ENCODE data around the gene ACAN.

Gene ACAN

GRCh38 chr15:88849376-88850072 lies 46.3 kb downstream of the ACAN start:
- H3K9ac ChIP-seq (ENCODE audit: low read depth in 1 of 2, low read length in 2 of 2) = no peak overlapping the region
- H3K4me3 ChIP-seq (ENCODE audit: low read length in 2 of 2) = no peak overlapping the region
- H3K4me1 ChIP-seq (ENCODE audit: control insufficient read depth in 2 of 2, insufficient read depth in 2 of 2, low read length in 2 of 2) = no peaks in the 10 kb centered on the region
- no peaks in the 10 kb centered on the region for H3K9me3 ChIP-seq (ENCODE audit: control insufficient read depth in 2 of 2, low read length in 2 of 2)
- no peak overlapping the region for H3K27ac ChIP-seq (ENCODE audit: low read depth in 2 of 2, low read length in 2 of 2)
- H3K36me3 ChIP-seq (ENCODE audit: control insufficient read depth in 2 of 2, insufficient read depth in 2 of 2, low read length in 2 of 2) = no peaks in the 10 kb centered on the region
- no peaks in the 10 kb centered on the region for H3K27me3 ChIP-seq (ENCODE audit: control insufficient read depth in 2 of 2, insufficient read depth in 2 of 2, low read length in 2 of 2)

- H3K4me1 ChIP-seq (ENCODE audit: control insufficient read depth in 2 of 2, insufficient read depth in 2 of 2, low read length in 2 of 2) = no peaks in the 10 kb centered on the region
- H3K36me3 ChIP-seq (ENCODE audit: control insufficient read depth in 2 of 2, insufficient read depth in 2 of 2, low read length in 2 of 2) = no peaks in the 10 kb centered on the region
- H3K4me3 ChIP-seq (ENCODE audit: low read length in 2 of 2) = no peak overlapping the region
- H3K9me3 ChIP-seq (ENCODE audit: control insufficient read depth in 2 of 2, low read length in 2 of 2) = no peaks in the 10 kb centered on the region
- no peaks in the 10 kb centered on the region for H3K27me3 ChIP-seq (ENCODE audit: control insufficient read depth in 2 of 2, insufficient read depth in 2 of 2, low read length in 2 of 2)
- H3K27ac ChIP-seq (ENCODE audit: low read depth in 2 of 2, low read length in 2 of 2) = no peak overlapping the region
- H3K9ac ChIP-seq (ENCODE audit: low read depth in 1 of 2, low read length in 2 of 2) = no peak overlapping the region
Observed at GRCh38 chr15:88852476-88852875, 49.2 kb downstream of the ACAN start.

GRCh38 chr15:88858934-88859333 lies 55.7 kb downstream of the ACAN start:
- H3K4me1 ChIP-seq (ENCODE audit: control insufficient read depth in 2 of 2, insufficient read depth in 2 of 2, low read length in 2 of 2) = no peaks in the 10 kb centered on the region
- H3K27ac ChIP-seq (ENCODE audit: low read depth in 2 of 2, low read length in 2 of 2) = no peak overlapping the region
- no peaks in the 10 kb centered on the region for H3K27me3 ChIP-seq (ENCODE audit: control insufficient read depth in 2 of 2, insufficient read depth in 2 of 2, low read length in 2 of 2)
- H3K4me3 ChIP-seq (ENCODE audit: low read length in 2 of 2) = no peak overlapping the region
- no peaks in the 10 kb centered on the region for H3K36me3 ChIP-seq (ENCODE audit: control insufficient read depth in 2 of 2, insufficient read depth in 2 of 2, low read length in 2 of 2)
- no peaks in the 10 kb centered on the region for H3K9me3 ChIP-seq (ENCODE audit: control insufficient read depth in 2 of 2, low read length in 2 of 2)
- H3K9ac ChIP-seq (ENCODE audit: low read depth in 1 of 2, low read length in 2 of 2) = no peak overlapping the region

DNA sequence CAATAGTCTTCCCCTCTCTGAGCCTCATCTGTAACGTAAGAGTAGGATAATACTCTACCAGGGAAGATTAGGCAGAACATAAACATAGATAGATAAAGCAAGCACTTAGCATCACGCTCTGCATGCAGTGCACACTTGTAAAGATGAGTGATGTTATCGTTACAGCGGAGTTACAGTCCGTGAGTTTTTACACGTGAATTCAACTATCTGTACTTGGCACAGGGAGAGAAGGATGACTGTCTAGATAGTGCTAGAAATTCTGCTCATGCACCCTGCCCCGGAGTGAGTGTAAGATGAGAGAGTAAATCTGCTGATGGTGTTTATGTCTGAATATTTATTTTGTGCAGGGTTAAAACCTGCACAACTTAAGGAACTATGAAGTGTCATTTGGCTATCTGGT lies 56.3 kb downstream of the ACAN start:
- no peaks in the 10 kb centered on the region for H3K4me1 ChIP-seq (ENCODE audit: control insufficient read depth in 2 of 2, insufficient read depth in 2 of 2, low read length in 2 of 2)
- no peak overlapping the region for H3K9ac ChIP-seq (ENCODE audit: low read depth in 1 of 2, low read length in 2 of 2)
- no peak overlapping the region for H3K4me3 ChIP-seq (ENCODE audit: low read length in 2 of 2)
- H3K36me3 ChIP-seq (ENCODE audit: control insufficient read depth in 2 of 2, insufficient read depth in 2 of 2, low read length in 2 of 2) = no peaks in the 10 kb centered on the region
- H3K27me3 ChIP-seq (ENCODE audit: control insufficient read depth in 2 of 2, insufficient read depth in 2 of 2, low read length in 2 of 2) = no peaks in the 10 kb centered on the region
- no peak overlapping the region for H3K27ac ChIP-seq (ENCODE audit: low read depth in 2 of 2, low read length in 2 of 2)
- no peaks in the 10 kb centered on the region for H3K9me3 ChIP-seq (ENCODE audit: control insufficient read depth in 2 of 2, low read length in 2 of 2)

GRCh38 chr15:88860212-88860611 lies 57.0 kb downstream of the ACAN start:
- Histone ChIP-seq H3K27me3 (ENCODE audit: control insufficient read depth in 2 of 2, insufficient read depth in 2 of 2, low read length in 2 of 2) (no peaks in the 10 kb centered on the region), H3K9ac (ENCODE audit: low read depth in 1 of 2, low read length in 2 of 2) (no peak overlapping the region), H3K4me1 (ENCODE audit: control insufficient read depth in 2 of 2, insufficient read depth in 2 of 2, low read length in 2 of 2) (no peaks in the 10 kb centered on the region), H3K4me3 (ENCODE audit: low read length in 2 of 2) (no peak overlapping the region), H3K36me3 (ENCODE audit: control insufficient read depth in 2 of 2, insufficient read depth in 2 of 2, low read length in 2 of 2) (no peaks in the 10 kb centered on the region), H3K27ac (ENCODE audit: low read depth in 2 of 2, low read length in 2 of 2) (no peak overlapping the region), H3K9me3 (ENCODE audit: control insufficient read depth in 2 of 2, low read length in 2 of 2) (no peaks in the 10 kb centered on the region)

DNA sequence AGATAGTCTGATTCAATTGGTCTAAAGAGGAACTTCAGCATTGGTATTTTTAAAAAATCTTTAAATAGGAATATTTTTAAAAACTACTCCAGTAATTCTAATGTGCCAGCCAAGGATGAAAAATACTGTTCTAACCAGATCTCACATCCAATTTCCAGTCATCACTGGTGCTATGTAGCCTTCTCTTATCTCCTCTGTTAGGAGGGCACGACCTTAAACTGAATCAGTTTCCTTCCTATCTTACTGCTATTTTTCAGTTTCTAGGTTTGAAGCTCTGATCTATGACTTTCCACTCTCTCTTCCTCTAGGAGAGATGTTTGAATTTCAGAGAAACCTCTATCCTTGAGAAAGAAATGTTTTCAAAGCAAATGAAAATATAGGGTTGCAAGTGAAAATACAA lies 60.2 kb downstream of the ACAN start:
- H3K27ac ChIP-seq (ENCODE audit: low read depth in 2 of 2, low read length in 2 of 2) = no peak overlapping the region
- H3K36me3 ChIP-seq (ENCODE audit: control insufficient read depth in 2 of 2, insufficient read depth in 2 of 2, low read length in 2 of 2) = no peaks in the 10 kb centered on the region
- H3K4me1 ChIP-seq (ENCODE audit: control insufficient read depth in 2 of 2, insufficient read depth in 2 of 2, low read length in 2 of 2) = no peaks in the 10 kb centered on the region
- no peak overlapping the region for H3K9ac ChIP-seq (ENCODE audit: low read depth in 1 of 2, low read length in 2 of 2)
- H3K27me3 ChIP-seq (ENCODE audit: control insufficient read depth in 2 of 2, insufficient read depth in 2 of 2, low read length in 2 of 2) = no peaks in the 10 kb centered on the region
- H3K9me3 ChIP-seq (ENCODE audit: control insufficient read depth in 2 of 2, low read length in 2 of 2) = no peaks in the 10 kb centered on the region
- H3K4me3 ChIP-seq (ENCODE audit: low read length in 2 of 2) = no peak overlapping the region

DNA sequence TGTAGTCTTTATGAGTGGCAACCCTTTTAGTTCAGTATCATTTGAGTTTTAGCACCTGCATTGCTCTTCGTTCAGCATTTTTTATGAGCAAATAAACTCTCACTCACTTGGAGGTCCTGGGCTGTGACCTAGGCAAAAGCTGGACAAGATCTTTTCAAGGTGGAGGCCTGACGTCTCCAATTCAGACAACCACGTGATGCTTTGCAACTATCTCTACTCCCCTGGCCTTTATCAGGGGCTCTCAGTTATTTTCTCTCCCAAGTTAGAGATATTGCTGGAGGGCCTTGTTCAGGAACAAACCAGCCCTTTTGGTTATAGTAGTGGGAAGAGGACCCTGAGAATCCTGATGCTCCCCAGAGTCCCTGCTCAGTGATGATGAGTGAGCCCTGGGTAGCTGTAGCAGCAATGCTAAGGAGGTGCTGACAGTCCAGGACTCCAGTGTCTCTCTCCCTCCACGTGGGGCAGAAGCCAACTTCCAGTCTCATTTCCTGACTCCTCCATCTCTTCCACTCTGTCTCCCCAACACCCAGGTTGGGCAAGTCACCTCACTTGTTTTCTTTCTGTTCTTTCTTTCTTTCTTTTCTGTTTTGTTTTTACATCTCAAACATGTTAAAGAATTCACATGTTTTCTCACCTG lies 61.7 kb downstream of the ACAN start:
- H3K4me1 ChIP-seq (ENCODE audit: control insufficient read depth in 2 of 2, insufficient read depth in 2 of 2, low read length in 2 of 2) = no peaks in the 10 kb centered on the region
- H3K4me3 ChIP-seq (ENCODE audit: low read length in 2 of 2) = no peak overlapping the region
- no peaks in the 10 kb centered on the region for H3K9me3 ChIP-seq (ENCODE audit: control insufficient read depth in 2 of 2, low read length in 2 of 2)
- no peak overlapping the region for H3K27ac ChIP-seq (ENCODE audit: low read depth in 2 of 2, low read length in 2 of 2)
- no peaks in the 10 kb centered on the region for H3K27me3 ChIP-seq (ENCODE audit: control insufficient read depth in 2 of 2, insufficient read depth in 2 of 2, low read length in 2 of 2)
- no peaks in the 10 kb centered on the region for H3K36me3 ChIP-seq (ENCODE audit: control insufficient read depth in 2 of 2, insufficient read depth in 2 of 2, low read length in 2 of 2)
- no peak overlapping the region for H3K9ac ChIP-seq (ENCODE audit: low read depth in 1 of 2, low read length in 2 of 2)

GRCh38 chr15:88865498-88866099 lies 62.4 kb downstream of the ACAN start:
- Histone ChIP-seq H3K4me3 (ENCODE audit: low read length in 2 of 2) (no peak overlapping the region), H3K9ac (ENCODE audit: low read depth in 1 of 2, low read length in 2 of 2) (no peak overlapping the region), H3K27me3 (ENCODE audit: control insufficient read depth in 2 of 2, insufficient read depth in 2 of 2, low read length in 2 of 2) (no peaks in the 10 kb centered on the region), H3K4me1 (ENCODE audit: control insufficient read depth in 2 of 2, insufficient read depth in 2 of 2, low read length in 2 of 2) (no peaks in the 10 kb centered on the region), H3K36me3 (ENCODE audit: control insufficient read depth in 2 of 2, insufficient read depth in 2 of 2, low read length in 2 of 2) (no peaks in the 10 kb centered on the region), H3K27ac (ENCODE audit: low read depth in 2 of 2, low read length in 2 of 2) (no peak overlapping the region), H3K9me3 (ENCODE audit: control insufficient read depth in 2 of 2, low read length in 2 of 2) (no peaks in the 10 kb centered on the region)

GRCh38 chr15:88866295-88866881 lies 63.2 kb downstream of the ACAN start:
- H3K27me3 ChIP-seq (ENCODE audit: control insufficient read depth in 2 of 2, insufficient read depth in 2 of 2, low read length in 2 of 2) = no peaks in the 10 kb centered on the region
- H3K27ac ChIP-seq (ENCODE audit: low read depth in 2 of 2, low read length in 2 of 2) = no peak overlapping the region
- H3K4me1 ChIP-seq (ENCODE audit: control insufficient read depth in 2 of 2, insufficient read depth in 2 of 2, low read length in 2 of 2) = no peaks in the 10 kb centered on the region
- H3K9ac ChIP-seq (ENCODE audit: low read depth in 1 of 2, low read length in 2 of 2) = no peak overlapping the region
- no peaks in the 10 kb centered on the region for H3K36me3 ChIP-seq (ENCODE audit: control insufficient read depth in 2 of 2, insufficient read depth in 2 of 2, low read length in 2 of 2)
- no peaks in the 10 kb centered on the region for H3K9me3 ChIP-seq (ENCODE audit: control insufficient read depth in 2 of 2, low read length in 2 of 2)
- H3K4me3 ChIP-seq (ENCODE audit: low read length in 2 of 2) = no peak overlapping the region

GRCh38 chr15:88871313-88871712 lies 68.1 kb downstream of the ACAN start:
- no peak overlapping the region for H3K4me3 ChIP-seq (ENCODE audit: low read length in 2 of 2)
- H3K36me3 ChIP-seq (ENCODE audit: control insufficient read depth in 2 of 2, insufficient read depth in 2 of 2, low read length in 2 of 2) = no peaks in the 10 kb centered on the region
- no peaks in the 10 kb centered on the region for H3K27me3 ChIP-seq (ENCODE audit: control insufficient read depth in 2 of 2, insufficient read depth in 2 of 2, low read length in 2 of 2)

More at GRCh38 chr15:88871313-88871712, 68.1 kb downstream of the ACAN start:
- Histone ChIP-seq H3K4me1 (ENCODE audit: control insufficient read depth in 2 of 2, insufficient read depth in 2 of 2, low read length in 2 of 2) (no peaks in the 10 kb centered on the region), H3K27ac (ENCODE audit: low read depth in 2 of 2, low read length in 2 of 2) (no peak overlapping the region), H3K9me3 (ENCODE audit: control insufficient read depth in 2 of 2, low read length in 2 of 2) (no peaks in the 10 kb centered on the region), H3K9ac (ENCODE audit: low read depth in 1 of 2, low read length in 2 of 2) (no peak overlapping the region)

Data from mucosa of rectum (tissue), 2 donors.